NT2/D1 (cell line): ENCODE data around the gene MALRD1.

Experiments
- YY1 ChIP-seq: IDR thresholded peaks from 2 replicates; pipeline ENCODE4 v1.6.1; 2011; ENCODE audit not compliant: insufficient read length, insufficient read depth
- ZNF274 ChIP-seq: IDR thresholded peaks from 2 replicates; pipeline ENCODE4 v1.6.1; 2011; ENCODE audit warnings: mild to moderate bottlenecking, low read depth, low read length

GRCh38 chr10:19373988-19374387 is 325.4 kb downstream of the MALRD1 start:
- no peak for TF ChIP-seq ZNF274
- TF ChIP-seq YY1 = no peak
